ENCODE results near the gene OTOS. TPM values are rescaled to one million over a fixed set of nuclear protein-coding genes. Genes with fewer than 3 reads are reported as not detected.

The OTOS gene
- total RNA-seq, 1 donor from 2014 or later, result 0.41 TPM

GRCh38 chr2:240139011-240139441 is 1.4 kb downstream of the OTOS start:
- DNase-seq (ENCODE audit: low spot score in 2 of 2) (no peak), FAIRE-seq (no peak)

- FAIRE-seq (no peak), DNase-seq (ENCODE audit: low spot score in 2 of 2) (no peak)
Measured at GRCh38 chr2:240138254-240138984, 2.0 kb downstream of the OTOS start.

GRCh38 chr2:240137596-240138253 is 2.7 kb downstream of the OTOS start:
- no peak for DNase-seq (ENCODE audit: low spot score in 2 of 2)
- no peak for FAIRE-seq

- DNase-seq (ENCODE audit: low spot score in 2 of 2), result no peak
- FAIRE-seq, result no peak
Measured at GRCh38 chr2:240136671-240137292, 3.7 kb downstream of the OTOS start.

GRCh38 chr2:240136013-240136670 is 4.3 kb downstream of the OTOS start, which contains the start of gene COPS9:
COPS9 (minus strand) TSS chr2:240136305; CDS start chr2:240136284, 21 bp downstream.
- FAIRE-seq, result no peak

GRCh38 chr2:240135706-240136012 is 4.8 kb downstream of the OTOS start:
- FAIRE-seq (no peak), DNase-seq (ENCODE audit: low spot score in 2 of 2) (no peak)

More at GRCh38 chr2:240136013-240136670, 4.3 kb downstream of the OTOS start, which contains the start of gene COPS9:
- DNase-seq (ENCODE audit: low spot score in 2 of 2), result peak; percentile 95 to 98

- DNase-seq (ENCODE audit: low spot score in 2 of 2), result no peak
- no peak for FAIRE-seq
Measured at GRCh38 chr2:240134956-240135520, 5.4 kb downstream of the OTOS start.

- DNase-seq (ENCODE audit: low spot score in 2 of 2), result no peak
- no peak for FAIRE-seq
Measured at GRCh38 chr2:240134466-240134865, 6.0 kb downstream of the OTOS start.

GRCh38 chr2:240133401-240133800 is 7.1 kb downstream of the OTOS start:
- peak in 1 of 2 donors; percentile 3 for DNase-seq (ENCODE audit: low spot score in 2 of 2)
- FAIRE-seq, result no peak

GRCh38 chr2:240132651-240132980 is 7.8 kb downstream of the OTOS start:
- FAIRE-seq, result no peak
- DNase-seq (ENCODE audit: low spot score in 2 of 2), result peak in 1 of 2 donors; percentile 33

GRCh38 chr2:240131941-240132650 is 8.4 kb downstream of the OTOS start:
- DNase-seq (ENCODE audit: low spot score in 2 of 2) (peak in 1 of 2 donors; percentile 7), FAIRE-seq (no peak)

GRCh38 chr2:240131296-240131695 is 9.2 kb downstream of the OTOS start:
- DNase-seq (ENCODE audit: low spot score in 2 of 2) (no peak), FAIRE-seq (no peak)

GRCh38 chr2:240130393-240131195 is 9.9 kb downstream of the OTOS start:
- DNase-seq (ENCODE audit: low spot score in 2 of 2), result peak in 1 of 2 donors; percentile 4
- no peak for FAIRE-seq

- FAIRE-seq (no peak), DNase-seq (ENCODE audit: low spot score in 2 of 2) (peak in 1 of 2 donors; percentile 3)
Measured at GRCh38 chr2:240129731-240130392, 10.6 kb downstream of the OTOS start.

GRCh38 chr2:240129311-240129710 is 11.1 kb downstream of the OTOS start:
- DNase-seq (ENCODE audit: low spot score in 2 of 2) (no peak), FAIRE-seq (no peak)

GRCh38 chr2:240128608-240129145 is 11.8 kb downstream of the OTOS start:
- no peak for FAIRE-seq
- DNase-seq (ENCODE audit: low spot score in 2 of 2), result peak in 1 of 2 donors; percentile 3

- peak in 1 of 2 donors; percentile 5 for DNase-seq (ENCODE audit: low spot score in 2 of 2)
- FAIRE-seq, result no peak
Measured at GRCh38 chr2:240127911-240128607, 12.4 kb downstream of the OTOS start.

Measured in frontal cortex (tissue), 4 donors.